NB4 (cell line): ENCODE results near the gene LYSMD1.

Experiments
- CTCF ChIP-seq: IDR thresholded peaks from one replicate; pipeline ENCODE4 v1.5.1; 2012; ENCODE audit warnings: low read depth, low read length
- MYC ChIP-seq: IDR thresholded peaks from 2 replicates; pipeline ENCODE4 v1.6.1; 2011; ENCODE audit warnings: low read depth, low read length
- POLR2A ChIP-seq: IDR thresholded peaks from 2 replicates; pipeline ENCODE4 v1.6.1; 2011; ENCODE audit warnings: mild to moderate bottlenecking; ENCODE audit not compliant: insufficient read length; ENCODE audit errors: extremely low read depth

GRCh38 chr1:151113877-151114276, 51.8 kb downstream of the LYSMD1 start:
- TF ChIP-seq CTCF: no peak
- no peak for TF ChIP-seq POLR2A
- TF ChIP-seq MYC: no peak
